Liver (tissue), 3 donors: Measurements from ENCODE around the gene MUSK.

Experiments
- EGR1 ChIP-seq, 2 donors: IDR thresholded peaks; 2 replicates each; pipeline ENCODE4 v1.6.1; 2016 to 2018; ENCODE audit warnings: antibody characterized with exemption in 2 of 2, low read depth in 2 of 2
- FOXA1 ChIP-seq: IDR thresholded peaks from 2 replicates; pipeline ENCODE4 v1.6.1; 2016; ENCODE audit warnings: antibody characterized with exemption
- GABPA ChIP-seq, 2 donors: IDR thresholded peaks in 1 of 2; conservative IDR thresholded peaks in 1 of 2; 2 replicates each; pipeline ENCODE4 v1.6.1; 2016; ENCODE audit warnings: antibody characterized with exemption in 2 of 2, mild to moderate bottlenecking in 1 of 2, moderate library complexity in 1 of 2
- HNF4G ChIP-seq: IDR thresholded peaks from 2 replicates; pipeline ENCODE4 v1.6.1; 2016; ENCODE audit warnings: antibody characterized with exemption
- JUND ChIP-seq, 2 donors: IDR thresholded peaks; 2 replicates each; pipeline ENCODE4 v1.6.1; 2016; ENCODE audit warnings: antibody characterized with exemption in 2 of 2
- RAD21 ChIP-seq, 2 donors: IDR thresholded peaks; 2 replicates each; pipeline ENCODE4 v1.6.1; 2016; ENCODE audit warnings: antibody characterized with exemption in 2 of 2, mild to moderate bottlenecking in 2 of 2
- SP1 ChIP-seq: IDR thresholded peaks from 2 replicates; pipeline ENCODE4 v1.6.1; 2018; ENCODE audit warnings: antibody characterized with exemption, mild to moderate bottlenecking
- TAF1 ChIP-seq: conservative IDR thresholded peaks from 2 replicates; pipeline ENCODE4 v1.6.1; 2016; ENCODE audit warnings: antibody characterized with exemption, mild to moderate bottlenecking
- YY1 ChIP-seq: IDR thresholded peaks from 2 replicates; pipeline ENCODE4 v1.6.1; 2016; ENCODE audit warnings: antibody characterized with exemption, mild to moderate bottlenecking
- ZBTB33 ChIP-seq: IDR thresholded peaks from 2 replicates; pipeline ENCODE4 v1.6.1; 2016; ENCODE audit warnings: antibody characterized with exemption
- TF ChIP-seq, protein P1 (sequence below): fragments of 150-350 bp; IDR thresholded peaks from 2 replicates; pipeline ENCODE4 v1.5.1; 2017; ENCODE audit warnings: improper control_type of control experiment, low read depth, low read length; ENCODE audit not compliant: missing input control
- TF ChIP-seq, protein P2 (sequence below): IDR thresholded peaks from 2 replicates; pipeline ENCODE4 v1.6.1; 2016; ENCODE audit warnings: antibody characterized with exemption
- TF ChIP-seq, protein P3 (sequence below): IDR thresholded peaks from 2 replicates; pipeline ENCODE4 v1.6.1; 2016; ENCODE audit warnings: antibody characterized with exemption
- TF ChIP-seq, protein P4 (sequence below): IDR thresholded peaks from 2 replicates; pipeline ENCODE4 v1.6.1; 2016; ENCODE audit warnings: antibody characterized with exemption, mild to moderate bottlenecking
- donor health status: healthy.
- donor health status: healthy.

- TF ChIP-seq, protein P1, sequence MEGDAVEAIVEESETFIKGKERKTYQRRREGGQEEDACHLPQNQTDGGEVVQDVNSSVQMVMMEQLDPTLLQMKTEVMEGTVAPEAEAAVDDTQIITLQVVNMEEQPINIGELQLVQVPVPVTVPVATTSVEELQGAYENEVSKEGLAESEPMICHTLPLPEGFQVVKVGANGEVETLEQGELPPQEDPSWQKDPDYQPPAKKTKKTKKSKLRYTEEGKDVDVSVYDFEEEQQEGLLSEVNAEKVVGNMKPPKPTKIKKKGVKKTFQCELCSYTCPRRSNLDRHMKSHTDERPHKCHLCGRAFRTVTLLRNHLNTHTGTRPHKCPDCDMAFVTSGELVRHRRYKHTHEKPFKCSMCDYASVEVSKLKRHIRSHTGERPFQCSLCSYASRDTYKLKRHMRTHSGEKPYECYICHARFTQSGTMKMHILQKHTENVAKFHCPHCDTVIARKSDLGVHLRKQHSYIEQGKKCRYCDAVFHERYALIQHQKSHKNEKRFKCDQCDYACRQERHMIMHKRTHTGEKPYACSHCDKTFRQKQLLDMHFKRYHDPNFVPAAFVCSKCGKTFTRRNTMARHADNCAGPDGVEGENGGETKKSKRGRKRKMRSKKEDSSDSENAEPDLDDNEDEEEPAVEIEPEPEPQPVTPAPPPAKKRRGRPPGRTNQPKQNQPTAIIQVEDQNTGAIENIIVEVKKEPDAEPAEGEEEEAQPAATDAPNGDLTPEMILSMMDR = no peak
- TF ChIP-seq GABPA (IDR thresholded peaks at IDR 0.05 in 1 of 2, conservative IDR thresholded peaks at IDR 0.05 in 1 of 2) = no peak
- no peak for TF ChIP-seq EGR1 (IDR thresholded peaks at IDR 0.05; ENCODE audit: low read depth in 2 of 2)
- no peak for TF ChIP-seq JUND (IDR thresholded peaks at IDR 0.05)
- TF ChIP-seq ZBTB33 = no peak
- TF ChIP-seq, protein P2, sequence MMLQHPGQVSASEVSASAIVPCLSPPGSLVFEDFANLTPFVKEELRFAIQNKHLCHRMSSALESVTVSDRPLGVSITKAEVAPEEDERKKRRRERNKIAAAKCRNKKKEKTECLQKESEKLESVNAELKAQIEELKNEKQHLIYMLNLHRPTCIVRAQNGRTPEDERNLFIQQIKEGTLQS = no peak
- TF ChIP-seq, protein P3, sequence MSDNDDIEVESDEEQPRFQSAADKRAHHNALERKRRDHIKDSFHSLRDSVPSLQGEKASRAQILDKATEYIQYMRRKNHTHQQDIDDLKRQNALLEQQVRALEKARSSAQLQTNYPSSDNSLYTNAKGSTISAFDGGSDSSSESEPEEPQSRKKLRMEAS = no peak
- TF ChIP-seq SP1 = no peak
- TF ChIP-seq, protein P4, sequence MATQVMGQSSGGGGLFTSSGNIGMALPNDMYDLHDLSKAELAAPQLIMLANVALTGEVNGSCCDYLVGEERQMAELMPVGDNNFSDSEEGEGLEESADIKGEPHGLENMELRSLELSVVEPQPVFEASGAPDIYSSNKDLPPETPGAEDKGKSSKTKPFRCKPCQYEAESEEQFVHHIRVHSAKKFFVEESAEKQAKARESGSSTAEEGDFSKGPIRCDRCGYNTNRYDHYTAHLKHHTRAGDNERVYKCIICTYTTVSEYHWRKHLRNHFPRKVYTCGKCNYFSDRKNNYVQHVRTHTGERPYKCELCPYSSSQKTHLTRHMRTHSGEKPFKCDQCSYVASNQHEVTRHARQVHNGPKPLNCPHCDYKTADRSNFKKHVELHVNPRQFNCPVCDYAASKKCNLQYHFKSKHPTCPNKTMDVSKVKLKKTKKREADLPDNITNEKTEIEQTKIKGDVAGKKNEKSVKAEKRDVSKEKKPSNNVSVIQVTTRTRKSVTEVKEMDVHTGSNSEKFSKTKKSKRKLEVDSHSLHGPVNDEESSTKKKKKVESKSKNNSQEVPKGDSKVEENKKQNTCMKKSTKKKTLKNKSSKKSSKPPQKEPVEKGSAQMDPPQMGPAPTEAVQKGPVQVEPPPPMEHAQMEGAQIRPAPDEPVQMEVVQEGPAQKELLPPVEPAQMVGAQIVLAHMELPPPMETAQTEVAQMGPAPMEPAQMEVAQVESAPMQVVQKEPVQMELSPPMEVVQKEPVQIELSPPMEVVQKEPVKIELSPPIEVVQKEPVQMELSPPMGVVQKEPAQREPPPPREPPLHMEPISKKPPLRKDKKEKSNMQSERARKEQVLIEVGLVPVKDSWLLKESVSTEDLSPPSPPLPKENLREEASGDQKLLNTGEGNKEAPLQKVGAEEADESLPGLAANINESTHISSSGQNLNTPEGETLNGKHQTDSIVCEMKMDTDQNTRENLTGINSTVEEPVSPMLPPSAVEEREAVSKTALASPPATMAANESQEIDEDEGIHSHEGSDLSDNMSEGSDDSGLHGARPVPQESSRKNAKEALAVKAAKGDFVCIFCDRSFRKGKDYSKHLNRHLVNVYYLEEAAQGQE = no peak
- no peak for TF ChIP-seq FOXA1
- TF ChIP-seq YY1 = no peak
- TF ChIP-seq RAD21 (IDR thresholded peaks at IDR 0.05) = no peak
- no peak for TF ChIP-seq TAF1
- no peak for TF ChIP-seq HNF4G
These were observed 89.6 kb downstream of the MUSK start for GRCh38 chr9:110758201-110758600.
